KOPT-K1 (cell line): ENCODE results near the gene MCU.
A peak's percentile ranks its signal among the peaks of the same experiment; 100 is the strongest.
"Not testable (repeated sequence)": the region's sequence is repeated elsewhere in the genome, so short reads cannot be mapped to it uniquely, and the experiment has no call there.

Experiments used
- H3K27ac ChIP-seq: fragments of 200-600 bp; sonication (generic); 2 replicates; pipeline ENCODE4 v1.5.1; 2016; ENCODE audit warnings: antibody characterized with exemption, mild to moderate bottlenecking, low read depth, low read length; ENCODE audit not compliant: poor library complexity, severe bottlenecking
- H3K36me3 ChIP-seq: fragments of 200-600 bp; sonication (generic); 2 replicates; pipeline ENCODE4 v1.5.1; 2017; ENCODE audit warnings: antibody characterized with exemption, mild to moderate bottlenecking, low read length, moderate library complexity; ENCODE audit not compliant: insufficient read depth
- H3K9me3 ChIP-seq: fragments of 200-600 bp; sonication (generic); 2 replicates; pipeline ENCODE4 v1.5.1; 2017; ENCODE audit warnings: antibody characterized with exemption, low read length, mild to moderate bottlenecking; ENCODE audit not compliant: insufficient read depth, poor library complexity, severe bottlenecking

The MCU gene

GRCh38 chr10:72667207-72667864 lies 24.6 kb upstream of the MCU start:
- Histone ChIP-seq H3K27ac (no peak overlapping the region), H3K36me3 (no peaks in the 10 kb centered on the region), H3K9me3 (no peaks in the 10 kb centered on the region)

- no peaks in the 10 kb centered on the region for H3K36me3 ChIP-seq
- H3K27ac ChIP-seq: no peak overlapping the region
- no peaks in the 10 kb centered on the region for H3K9me3 ChIP-seq
Observed at GRCh38 chr10:72673280-72673679, 18.7 kb upstream of the MCU start.

- not testable (repeated sequence) for H3K9me3 ChIP-seq, H3K27ac ChIP-seq, H3K36me3 ChIP-seq
Observed at GRCh38 chr10:72674174-72674573, 17.8 kb upstream of the MCU start.

GRCh38 chr10:72679838-72680241 lies 12.1 kb upstream of the MCU start:
- Histone ChIP-seq H3K27ac (no peak overlapping the region), H3K36me3 (no peaks in the 10 kb centered on the region), H3K9me3 (no peaks in the 10 kb centered on the region)

GRCh38 chr10:72682638-72683037 lies 9.3 kb upstream of the MCU start:
- H3K27ac ChIP-seq: no peak overlapping the region
- H3K36me3 ChIP-seq: no peaks in the 10 kb centered on the region
- no peaks in the 10 kb centered on the region for H3K9me3 ChIP-seq

GRCh38 chr10:72685264-72685921 lies 6.5 kb upstream of the MCU start:
- no peaks in the 10 kb centered on the region for H3K36me3 ChIP-seq
- no peak overlapping the region for H3K27ac ChIP-seq
- H3K9me3 ChIP-seq: no peaks in the 10 kb centered on the region

GRCh38 chr10:72686430-72686829 lies 5.5 kb upstream of the MCU start:
- H3K27ac ChIP-seq, H3K9me3 ChIP-seq, H3K36me3 ChIP-seq: not testable (repeated sequence)

- H3K36me3 ChIP-seq: no peaks in the 10 kb centered on the region
- no peak overlapping the region for H3K27ac ChIP-seq
Observed at GRCh38 chr10:72687035-72687434, 4.9 kb upstream of the MCU start.

GRCh38 chr10:72688208-72688651 lies 3.7 kb upstream of the MCU start:
- H3K27ac ChIP-seq: no peak overlapping the region

More at GRCh38 chr10:72687035-72687434, 4.9 kb upstream of the MCU start:
- no peaks in the 10 kb centered on the region for H3K9me3 ChIP-seq

GRCh38 chr10:72689660-72690059 lies 2.3 kb upstream of the MCU start:
- Histone ChIP-seq H3K27ac (no peak overlapping the region), H3K36me3 (no peaks in the 10 kb centered on the region), H3K9me3 (no peaks in the 10 kb centered on the region)

More at GRCh38 chr10:72688208-72688651, 3.7 kb upstream of the MCU start:
- H3K36me3 ChIP-seq: no peaks in the 10 kb centered on the region
- H3K9me3 ChIP-seq: no peaks in the 10 kb centered on the region

- H3K9me3 ChIP-seq: no peaks in the 10 kb centered on the region
- no peaks in the 10 kb centered on the region for H3K36me3 ChIP-seq
- no peak overlapping the region for H3K27ac ChIP-seq
Observed at GRCh38 chr10:72690071-72690755, 1.7 kb upstream of the MCU start.

- H3K36me3 ChIP-seq: no peaks in the 10 kb centered on the region
- peak overlapping the region; percentile 63 for H3K27ac ChIP-seq
- H3K9me3 ChIP-seq: no peaks in the 10 kb centered on the region
Observed at GRCh38 chr10:72691470-72691862, 477 bp upstream of the MCU start.

- no peaks in the 10 kb centered on the region for H3K9me3 ChIP-seq
- no peaks in the 10 kb centered on the region for H3K36me3 ChIP-seq
- H3K27ac ChIP-seq: peak overlapping the region; percentile 63
Observed at GRCh38 chr10:72692744-72692993, 726 bp downstream of the MCU start.

- H3K27ac ChIP-seq: peak overlapping the region; percentile 63
Observed at GRCh38 chr10:72692994-72693781, 1.2 kb downstream of the MCU start.

More at GRCh38 chr10:72692994-72693781, 1.2 kb downstream of the MCU start:
- Histone ChIP-seq H3K36me3 (no peaks in the 10 kb centered on the region), H3K9me3 (no peaks in the 10 kb centered on the region)
